Measurements from ENCODE around the gene PRKAG2. TPM values are rescaled to one million over a fixed set of nuclear protein-coding genes. Genes with fewer than 3 reads are reported as not detected.
A peak's percentile ranks its signal among the peaks of the same experiment; 100 is the strongest.

The PRKAG2 gene
- total and polyA plus RNA-seq, 2 of the 8 experiments (the other 6 are each of a cell fraction or from before 2014, with no cell fraction given): 7.5 to 18.1 TPM

GRCh38 chr7:151637781-151638261 is 239.1 kb downstream of the PRKAG2 start:
- H3K18ac ChIP-seq (ENCODE audit: extremely low read depth, low read length): no peak overlapping the region
- no peak overlapping the region for H3K56ac ChIP-seq (replicated peaks; ENCODE audit: insufficient read length, low read depth, low read length)
- no peak overlapping the region for H4K5ac ChIP-seq (ENCODE audit: insufficient read length, low read depth, low read length)
- FAIRE-seq (no peak), DNase-seq (ENCODE audit: low read depth in 1 of 2, low spot score in 2 of 2) (no peak)
- peaks cover under 1% of the 10 kb centered on the region; the same call in 1 of the 2 replicates for H3K23me2 ChIP-seq (ENCODE audit: low read depth, low read length)
- H2BK20ac ChIP-seq (ENCODE audit: low read length): no peak overlapping the region
- H2BK15ac ChIP-seq (ENCODE audit: low read length): no peak overlapping the region
- no peak overlapping the region for H2BK120ac ChIP-seq (replicated peaks; ENCODE audit: low read depth, low read length)
- peaks cover 0 to 4% (median 0%) of the 10 kb centered on the region in 4 experiments; a peak in 3 of 7 replicates for H3K27me3 ChIP-seq (replicated peaks in 1 of 4; ENCODE audit: control insufficient read depth in 3 of 4, extremely low read depth in 1 of 4, insufficient read depth in 3 of 4, low read length in 3 of 4)
- H2BK12ac ChIP-seq (ENCODE audit: low read depth, low read length): peak overlapping the region; percentile 60; the same call in 1 of the 2 replicates
- H3K27ac ChIP-seq (ENCODE audit: low read depth, low read length): no peak overlapping the region
- H3K9me3 ChIP-seq (ENCODE audit: insufficient read depth in 2 of 2, low read depth in 1 of 2, low read length in 1 of 2): peaks cover 0 to 3% of the 10 kb centered on the region in 2 experiments; a peak in 1 of 4 replicates
- H3K79me2 ChIP-seq (ENCODE audit: control insufficient read depth in 1 of 2, insufficient read depth in 2 of 2, low read length in 2 of 2): no peaks in the 10 kb centered on the region
- no peak overlapping the region for H2AFZ ChIP-seq (ENCODE audit: low read length)
- no peak overlapping the region for H3K9ac ChIP-seq (replicated peaks in 1 of 4; ENCODE audit: extremely low read depth in 1 of 4, low read depth in 3 of 4, low read length in 3 of 4)
- H4K91ac ChIP-seq (replicated peaks; ENCODE audit: insufficient read length, low read length): no peak overlapping the region
- no peak overlapping the region for H2AK5ac ChIP-seq (ENCODE audit: low read depth, low read length)
- no peak for TF ChIP-seq JUN (IDR thresholded peaks at IDR 0.05; ENCODE audit: low read depth, low read length)
- no peak for TF ChIP-seq JUND (IDR thresholded peaks at IDR 0.05; ENCODE audit: low read length)
- no peak for TF ChIP-seq BRCA1 (IDR thresholded peaks at IDR 0.05; ENCODE audit: low read depth, low read length)
- no peak for TF ChIP-seq NRF1 (IDR thresholded peaks at IDR 0.05; ENCODE audit: low read depth, low read length)
- no peak for TF ChIP-seq ASH2L (IDR thresholded peaks at IDR 0.05; ENCODE audit: low read length)
- TF ChIP-seq BACH1 (IDR thresholded peaks at IDR 0.05; ENCODE audit: low read length): no peak
- TF ChIP-seq SIRT6 (IDR thresholded peaks at IDR 0.05; ENCODE audit: low read length): no peak
- H3K4me2 ChIP-seq (ENCODE audit: insufficient read depth in 1 of 2, low read depth in 2 of 2, low read length in 2 of 2): no peak overlapping the region
- no peak overlapping the region for H4K8ac ChIP-seq (ENCODE audit: extremely low read depth, insufficient read depth, low read length)
- H3K4me3 ChIP-seq (ENCODE audit: extremely low read depth in 1 of 4, insufficient read depth in 2 of 4, low read depth in 3 of 4, low read length in 4 of 4): no peak overlapping the region
- POLR2A ChIA-PET (ENCODE audit: partially characterized antibody): no interaction called here
- CTCF ChIA-PET (ENCODE audit: partially characterized antibody): interaction anchor here (0.9 to 1.2 kb wide), 2 partner anchors 12 to 65 kb away, joined by 3 read pairs; no protein-coding TSS in a partner anchor
- WGBS, 2 experiments (ENCODE audit: extremely low coverage in 1 of 2, insufficient coverage in 1 of 2, insufficient read length in 1 of 2, insufficient replicate concordance in 2 of 2, low coverage in 1 of 2, low lambda C conversion rate in 2 of 2, missing lambda C conversion rate in 1 of 2): 80% methylated on average over 9 of the region's 9 CpGs; no CpG with 5 or more reads in 1 of the 2 experiments
- no peaks in the 10 kb centered on the region for H3K36me3 ChIP-seq (ENCODE audit: control insufficient read depth in 2 of 4, insufficient read depth in 4 of 4, low read length in 3 of 4)
- H4K20me1 ChIP-seq (replicated peaks in 1 of 2; ENCODE audit: control insufficient read depth in 1 of 2, insufficient read depth in 2 of 2, low read length in 2 of 2): no peaks in the 10 kb centered on the region
- H2BK5ac ChIP-seq (ENCODE audit: low read depth, low read length): no peak overlapping the region
- H3K79me1 ChIP-seq (ENCODE audit: low read depth, low read length): no peaks in the 10 kb centered on the region
- H3K4ac ChIP-seq (replicated peaks; ENCODE audit: insufficient read length, low read depth, low read length): no peak overlapping the region
- no peaks in the 10 kb centered on the region; a peak in 2 of 7 replicates for H3K4me1 ChIP-seq (replicated peaks in 1 of 4; ENCODE audit: control insufficient read depth in 3 of 4, insufficient read depth in 4 of 4, low read length in 3 of 4)
- no peak overlapping the region for H3K23ac ChIP-seq (ENCODE audit: insufficient read length)
- no peak overlapping the region for H3K14ac ChIP-seq (ENCODE audit: insufficient read length)

Measured in H1 (cell line).